HG02759 (cell line): Measurements from ENCODE around the gene DOCK7.
A peak's percentile ranks its signal among the peaks of the same experiment; 100 is the strongest.
"Not testable (repeated sequence)": the region's sequence is repeated elsewhere in the genome, so short reads cannot be mapped to it uniquely, and the experiment has no call there.

Experiments
- ATAC-seq: cut with Tn5 transposase; IDR thresholded peaks from one replicate; pipeline ENCODE4 v1.9.1; 2021; ENCODE audit warnings: mild to moderate bottlenecking, moderate library complexity; ENCODE audit not compliant: unreplicated experiment

Gene DOCK7

GRCh38 chr1:62693123-62693522 is 4.9 kb upstream of the DOCK7 start:
- ATAC-seq = no peak

GRCh38 chr1:62691062-62691844 is 3.1 kb upstream of the DOCK7 start:
- no peak for ATAC-seq

- no peak for ATAC-seq
Measured at GRCh38 chr1:62689524-62689923, 1.3 kb upstream of the DOCK7 start.

GRCh38 chr1:62688687-62689085 is 500 bp upstream of the DOCK7 start:
- ATAC-seq = peak; percentile 3

DNA sequence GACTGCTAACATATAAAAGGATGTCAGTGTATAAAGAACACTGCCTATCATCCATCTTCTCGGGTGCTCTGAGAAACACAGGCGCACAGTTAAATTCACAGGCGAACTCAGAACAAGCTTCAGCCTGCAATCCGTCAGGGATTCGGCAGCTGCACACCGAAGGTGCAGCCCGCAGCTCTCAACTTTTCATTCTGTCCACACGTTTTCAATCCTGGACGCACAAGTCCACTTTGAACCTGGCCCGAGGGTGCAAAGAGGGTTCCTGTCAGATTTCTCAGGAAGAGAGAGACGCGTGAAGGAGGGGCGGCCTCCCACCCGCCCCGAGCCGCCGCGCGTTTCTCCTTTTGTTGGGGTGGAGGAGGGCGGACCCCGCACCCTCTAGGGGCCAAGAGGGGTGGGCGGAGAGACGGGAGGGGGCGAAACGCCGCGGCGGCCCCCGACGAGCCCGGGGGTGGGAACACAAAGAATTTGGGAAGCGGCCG is 724 bp downstream of the DOCK7 start:
- peak; percentile 45 for ATAC-seq

DNA sequence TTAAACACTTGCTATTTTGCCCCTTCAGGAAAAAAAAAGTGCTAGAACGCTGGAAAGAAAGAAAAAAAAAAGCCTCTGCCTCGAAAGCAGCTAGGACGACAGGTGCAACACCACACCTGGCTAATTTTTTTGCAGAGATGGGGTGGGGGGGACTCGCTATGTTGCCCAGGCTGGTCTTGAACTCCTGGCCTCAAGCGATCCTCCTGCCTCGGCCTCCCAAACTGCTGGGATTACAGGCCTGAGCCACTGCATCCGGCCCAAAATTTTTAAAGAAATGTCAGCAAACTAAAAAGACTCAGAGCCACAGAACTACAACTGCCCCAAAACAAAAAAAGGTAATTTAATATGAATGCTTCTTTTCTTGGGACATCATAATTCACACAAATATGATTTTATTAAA is 1.4 kb downstream of the DOCK7 start:
- ATAC-seq = no peak

DNA sequence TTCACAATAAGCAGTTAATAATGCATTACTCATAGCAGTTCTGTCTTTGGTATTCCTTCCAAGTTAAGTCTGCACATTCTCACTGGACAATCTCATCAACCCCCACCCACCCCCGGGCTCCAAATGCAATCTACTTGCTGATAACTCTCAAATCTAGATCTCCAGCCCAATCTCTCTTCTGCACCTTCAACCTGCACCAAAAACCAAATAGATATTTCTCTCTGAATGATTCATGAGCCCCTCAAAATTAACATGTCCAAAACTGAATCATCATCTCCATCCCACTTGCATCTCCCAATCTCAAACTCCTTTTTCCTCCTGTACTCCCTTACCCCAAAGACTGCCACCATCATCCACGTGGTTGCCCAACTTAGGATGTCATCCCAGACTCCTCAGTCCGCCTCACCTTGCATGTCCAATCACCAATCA is 2.7 kb downstream of the DOCK7 start:
- ATAC-seq = no peak

DNA sequence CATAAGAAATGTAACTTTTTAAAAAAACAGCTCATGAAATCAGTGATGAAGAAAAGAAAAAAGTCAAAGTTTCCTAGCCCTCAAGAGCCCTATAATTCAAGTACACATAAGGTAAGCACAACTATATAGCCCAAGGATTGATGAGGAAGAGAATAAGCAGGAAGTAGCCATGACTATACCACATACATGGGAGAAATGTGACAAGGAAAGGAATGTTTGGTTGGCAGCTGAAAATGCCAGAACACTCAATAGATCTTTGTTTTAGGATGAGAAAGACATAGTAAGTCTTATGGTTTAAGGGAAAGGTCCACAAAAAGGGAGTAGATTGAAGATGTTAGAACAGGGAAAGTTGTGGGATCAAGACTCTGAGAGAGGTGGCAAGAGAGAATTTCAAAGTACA is 5.7 kb downstream of the DOCK7 start:
- ATAC-seq = no peak

- ATAC-seq = not testable (repeated sequence)
Measured at GRCh38 chr1:62680992-62681391, 7.2 kb downstream of the DOCK7 start.

DNA sequence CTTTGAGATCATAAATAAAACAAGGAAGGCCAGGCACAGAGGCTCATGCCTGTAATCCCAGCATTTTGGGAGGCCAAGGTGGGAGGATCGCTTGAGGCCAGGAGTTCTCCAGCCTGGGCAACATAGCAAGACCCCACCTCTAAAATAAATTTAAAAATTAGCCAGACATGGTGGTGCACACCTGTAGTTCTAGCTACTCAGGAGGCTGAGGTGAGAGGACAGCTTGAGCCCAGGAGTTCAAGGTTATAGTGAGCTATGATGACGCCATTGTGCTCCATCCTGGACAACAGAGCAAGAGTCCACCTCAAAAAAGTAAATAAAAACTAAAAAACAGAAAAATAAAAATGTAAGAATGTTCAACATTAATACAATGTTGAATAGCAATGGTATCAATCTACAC is 10.4 kb downstream of the DOCK7 start:
- not testable (repeated sequence) for ATAC-seq

- ATAC-seq = no peak
Measured at GRCh38 chr1:62676611-62677356, 11.4 kb downstream of the DOCK7 start.

GRCh38 chr1:62673629-62674028 is 14.6 kb downstream of the DOCK7 start:
- ATAC-seq = no peak

GRCh38 chr1:62672029-62672428 is 16.2 kb downstream of the DOCK7 start:
- no peak for ATAC-seq

GRCh38 chr1:62654744-62655143 is 33.4 kb downstream of the DOCK7 start:
- ATAC-seq = no peak

DNA sequence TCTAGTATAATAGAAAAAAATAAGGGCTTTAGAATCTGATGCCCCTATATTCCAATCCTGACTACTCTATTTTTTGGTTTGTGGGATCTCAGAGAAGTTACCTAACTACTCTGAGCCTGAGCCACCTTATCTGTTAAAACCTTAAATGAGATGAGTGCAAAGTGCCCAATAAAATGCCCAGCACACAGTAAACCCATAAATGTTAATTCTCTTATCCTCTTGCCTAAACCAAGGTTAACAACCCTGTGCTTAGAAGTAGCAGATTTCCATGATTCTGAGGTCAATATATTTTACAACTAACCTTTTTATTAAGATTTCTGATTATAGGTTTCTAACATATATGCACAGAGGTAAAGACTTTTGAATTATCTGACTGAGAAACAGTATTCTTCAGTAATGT is 35.8 kb downstream of the DOCK7 start:
- no peak for ATAC-seq

DNA sequence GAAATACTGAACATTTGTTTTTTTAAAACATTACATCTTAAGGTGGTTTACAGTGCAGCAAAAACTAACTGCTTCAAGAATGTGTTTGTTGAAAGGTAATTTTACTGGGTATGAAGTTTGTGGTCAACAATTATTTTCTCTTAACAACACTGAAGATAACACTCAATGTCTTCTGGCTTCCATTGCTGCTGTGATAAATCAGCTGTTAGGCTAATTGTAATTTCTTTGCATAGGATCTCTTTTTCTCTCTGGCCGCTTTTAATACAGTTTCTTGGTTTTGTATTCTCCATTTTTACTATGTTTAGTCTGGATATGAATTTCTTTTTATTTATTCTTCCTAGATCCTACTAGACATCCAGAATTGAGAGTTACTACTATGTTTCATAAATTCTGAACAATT is 44.9 kb downstream of the DOCK7 start:
- ATAC-seq = no peak

DNA sequence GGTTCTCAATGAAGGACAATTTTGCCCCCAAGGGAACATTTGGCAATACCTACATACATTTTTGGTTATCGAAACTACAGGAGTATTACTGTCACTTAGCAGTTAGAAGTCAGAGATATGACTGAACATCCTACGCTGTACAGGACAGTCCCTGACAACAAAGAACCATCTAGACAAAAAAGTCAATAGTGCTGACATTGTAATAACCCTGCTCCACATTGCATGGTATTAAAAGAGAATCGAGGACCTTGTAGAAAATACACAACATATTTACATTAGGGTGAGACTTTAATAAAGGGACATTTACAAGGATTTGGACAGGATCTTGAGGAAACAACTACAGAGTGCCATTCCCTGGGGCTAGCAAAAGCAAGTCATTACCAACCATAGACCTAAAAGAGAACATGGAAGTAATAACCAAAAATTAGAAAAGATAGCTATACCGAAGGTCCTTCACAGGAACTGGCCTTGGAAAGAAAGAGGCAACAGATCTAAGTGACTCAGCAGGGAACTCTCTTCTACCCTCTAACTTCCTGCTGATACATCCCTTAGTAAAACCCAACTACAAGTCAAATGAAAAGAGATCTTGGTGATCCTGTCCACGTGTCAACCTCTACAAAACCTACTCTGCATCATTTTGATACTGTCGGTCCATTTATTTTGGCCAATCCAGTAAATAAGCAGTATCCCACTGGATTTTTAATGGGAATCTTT is 50.6 kb downstream of the DOCK7 start:
- ATAC-seq = no peak

- no peak for ATAC-seq
Measured at GRCh38 chr1:62628506-62628905, 59.7 kb downstream of the DOCK7 start.

GRCh38 chr1:62625415-62625814 is 62.8 kb downstream of the DOCK7 start:
- ATAC-seq = peak; percentile 54

DNA sequence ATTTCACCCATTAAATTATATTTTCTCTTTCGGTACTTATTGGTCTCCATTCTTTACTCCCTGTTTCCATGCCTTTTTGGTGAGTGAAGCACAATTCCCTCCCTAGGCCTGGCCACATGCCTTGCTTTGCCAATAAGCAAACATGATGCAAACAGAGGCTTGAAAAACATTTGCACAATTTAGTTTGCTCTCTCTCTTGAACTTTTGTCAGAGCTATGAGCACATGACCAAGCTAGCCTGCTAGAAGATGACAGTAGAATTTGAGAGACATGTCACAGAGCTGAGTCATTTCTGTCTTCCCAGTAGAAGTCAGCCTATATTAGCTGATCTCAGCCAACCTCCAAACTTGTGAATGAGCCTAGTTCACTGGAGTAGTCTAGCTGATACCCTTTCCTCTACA is 66.3 kb downstream of the DOCK7 start:
- peak; percentile 95 for ATAC-seq

- no peak for ATAC-seq
Measured at GRCh38 chr1:62613890-62614289, 74.3 kb downstream of the DOCK7 start.

GRCh38 chr1:62613325-62613727 is 74.9 kb downstream of the DOCK7 start:
- peak; percentile 92 for ATAC-seq
